ENCODE measurements around the gene VSIR.

Gene VSIR

GRCh38 chr10:71713135-71714030 lies 59.9 kb downstream of the VSIR start:
- DNase-seq (ENCODE audit: low read depth in 2 of 2) = no peak

DNA sequence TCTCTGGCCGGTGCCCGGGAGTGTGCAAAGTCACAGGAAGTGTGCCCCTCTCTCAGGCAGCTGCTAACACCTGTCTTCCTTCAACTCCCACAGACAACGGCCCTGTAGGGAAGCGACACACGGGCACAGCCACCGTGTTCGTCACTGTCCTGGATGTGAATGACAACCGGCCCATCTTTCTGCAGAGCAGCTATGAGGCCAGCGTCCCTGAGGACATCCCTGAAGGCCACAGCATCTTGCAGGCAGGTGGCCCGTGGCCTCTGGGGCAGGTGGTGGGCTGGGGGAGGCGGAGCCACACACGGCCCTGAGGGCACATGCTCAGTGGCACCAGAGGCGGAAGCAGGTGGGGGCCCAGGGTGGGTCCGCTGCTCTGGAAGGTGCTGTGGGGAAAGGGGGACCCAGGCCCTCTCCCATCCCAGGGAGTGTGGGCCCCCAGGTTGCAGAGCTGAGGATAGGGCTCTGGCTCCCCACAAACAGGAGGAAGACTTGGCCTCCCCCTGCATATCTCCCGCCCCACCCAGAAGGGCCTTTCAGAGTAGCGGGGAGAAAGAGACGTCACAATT lies 60.7 kb downstream of the VSIR start:
- no peak for DNase-seq (ENCODE audit: low read depth in 2 of 2)

- DNase-seq (ENCODE audit: low read depth in 2 of 2) = no peak
Measured at GRCh38 chr10:71712170-71712569, 61.1 kb downstream of the VSIR start.

DNA sequence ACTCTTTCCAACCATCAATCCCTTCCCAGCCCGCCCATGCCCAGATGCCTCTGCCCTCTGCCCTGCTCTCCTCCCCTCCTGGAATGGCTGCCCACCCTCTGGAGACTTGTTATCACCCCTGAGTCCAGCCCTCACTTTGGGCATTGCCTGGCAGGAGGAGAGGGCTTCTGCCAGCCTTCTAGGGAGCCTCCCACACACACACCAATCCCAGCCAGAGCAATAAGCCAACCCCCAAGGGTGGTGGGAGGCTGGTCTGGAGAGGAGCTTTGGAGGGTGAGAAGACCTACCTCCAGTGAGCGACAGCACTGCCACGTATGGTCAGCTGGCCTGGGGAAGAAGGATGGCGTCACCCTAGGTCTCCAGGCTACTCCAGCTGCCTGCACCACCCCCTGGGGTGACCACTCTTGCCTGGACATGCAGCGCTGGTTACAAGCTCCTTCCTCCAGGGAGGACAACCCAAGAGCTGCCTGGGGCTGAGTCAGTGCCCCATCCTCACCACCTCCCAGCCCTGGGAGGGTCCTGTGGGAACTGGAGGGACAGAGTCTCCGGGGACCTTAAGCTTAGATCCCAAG lies 62.2 kb downstream of the VSIR start:
- DNase-seq (ENCODE audit: low read depth in 2 of 2) = no peak

DNA sequence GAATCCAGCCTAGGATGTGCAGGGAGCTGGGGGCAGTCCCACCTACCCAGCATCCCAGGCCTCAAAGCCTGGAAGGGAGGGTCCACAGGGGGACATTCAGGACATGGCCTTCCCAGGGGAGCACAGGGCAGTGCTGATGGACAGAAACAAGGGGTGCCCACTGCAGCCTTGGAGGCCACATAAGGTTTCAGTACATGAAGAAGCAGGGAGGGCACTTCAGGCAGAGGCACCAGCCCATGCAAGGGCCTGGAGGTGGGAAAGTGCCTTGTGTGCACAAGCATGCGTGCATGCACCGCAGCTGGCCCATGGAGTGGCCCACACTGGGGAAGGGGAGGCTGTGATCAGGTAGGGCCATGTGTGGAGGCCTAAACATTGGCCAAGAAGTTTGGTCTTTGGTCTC lies 62.8 kb downstream of the VSIR start:
- no peak for DNase-seq (ENCODE audit: low read depth in 2 of 2)

DNA sequence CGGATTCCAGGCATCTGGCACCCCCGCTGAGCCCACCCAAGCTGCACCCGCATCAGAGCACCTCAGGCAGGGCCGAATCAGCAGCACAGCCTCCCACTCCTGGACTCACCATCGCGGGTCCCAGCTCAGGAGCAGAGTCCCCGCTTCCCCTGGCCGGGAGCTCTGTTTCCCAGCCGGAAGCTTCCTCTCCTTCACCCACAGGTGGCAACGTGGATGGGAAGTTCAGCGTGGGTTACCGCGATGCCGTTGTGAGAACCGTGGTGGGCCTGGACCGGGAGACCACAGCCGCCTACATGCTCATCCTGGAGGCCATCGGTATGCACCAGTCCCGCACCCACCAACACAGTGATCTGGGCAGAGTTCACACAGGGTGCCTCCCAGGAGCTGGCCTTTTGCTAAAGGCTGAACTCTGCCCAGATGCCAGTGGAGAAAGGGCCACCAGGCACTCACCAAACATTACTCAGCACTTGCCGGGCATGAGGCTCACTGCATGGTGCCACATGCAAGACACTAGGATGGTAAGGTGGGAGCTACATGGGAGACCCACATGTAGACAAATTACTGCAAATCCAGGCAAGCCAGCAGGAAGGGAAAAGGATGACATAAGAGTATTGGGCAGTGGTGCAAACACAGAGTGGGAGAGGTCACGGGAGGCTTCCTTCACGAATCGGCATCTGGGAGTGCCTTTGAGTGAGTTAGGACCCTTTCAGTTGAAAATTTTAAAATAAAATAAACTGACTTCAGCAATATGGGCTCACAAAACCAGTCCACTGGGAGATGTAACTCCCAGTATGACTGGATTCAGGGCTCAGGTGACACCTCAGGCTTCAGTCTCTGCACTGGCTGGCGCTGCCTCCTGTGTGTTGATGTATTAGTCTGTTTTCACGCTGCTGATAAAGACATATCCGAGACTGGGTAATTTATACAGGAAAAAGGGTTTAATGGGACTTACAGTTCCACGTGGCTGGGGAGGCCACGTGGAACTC lies 64.1 kb downstream of the VSIR start:
- DNase-seq (ENCODE audit: low read depth in 2 of 2) = no peak

- peak in 1 of 2 experiments; percentile 59 for DNase-seq (ENCODE audit: low read depth in 2 of 2)
Measured at GRCh38 chr10:71708301-71708703, 65.0 kb downstream of the VSIR start.

DNA sequence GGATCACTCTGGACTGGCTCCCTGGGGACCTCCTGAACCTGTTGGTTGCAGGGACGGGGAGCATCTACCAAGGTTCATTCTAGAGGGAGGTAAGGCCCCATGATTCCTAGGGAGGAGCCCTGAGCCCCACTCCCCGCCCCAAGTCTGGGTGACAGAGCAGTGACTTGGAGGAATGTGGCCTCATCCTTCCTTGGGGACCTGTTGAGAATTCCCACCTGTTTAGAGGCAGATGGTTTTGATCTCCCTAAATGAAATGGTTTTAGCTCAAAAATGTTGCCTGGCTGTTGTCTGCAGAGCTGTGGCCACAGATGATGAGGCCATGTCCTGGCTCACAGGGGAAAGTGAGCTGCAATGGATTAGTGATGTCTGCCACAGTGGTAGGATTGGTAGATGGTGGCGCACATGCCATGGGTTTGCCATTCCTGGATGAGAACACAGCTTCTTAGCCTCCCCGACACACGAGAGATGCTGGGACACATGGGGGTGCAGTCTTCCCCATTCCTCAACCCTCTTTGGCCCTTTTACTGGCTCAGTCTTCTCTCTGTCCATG lies 66.0 kb downstream of the VSIR start:
- no peak for DNase-seq (ENCODE audit: low read depth in 2 of 2)

GRCh38 chr10:71706216-71707121 lies 66.9 kb downstream of the VSIR start:
- no peak for DNase-seq (ENCODE audit: low read depth in 2 of 2)

DNA sequence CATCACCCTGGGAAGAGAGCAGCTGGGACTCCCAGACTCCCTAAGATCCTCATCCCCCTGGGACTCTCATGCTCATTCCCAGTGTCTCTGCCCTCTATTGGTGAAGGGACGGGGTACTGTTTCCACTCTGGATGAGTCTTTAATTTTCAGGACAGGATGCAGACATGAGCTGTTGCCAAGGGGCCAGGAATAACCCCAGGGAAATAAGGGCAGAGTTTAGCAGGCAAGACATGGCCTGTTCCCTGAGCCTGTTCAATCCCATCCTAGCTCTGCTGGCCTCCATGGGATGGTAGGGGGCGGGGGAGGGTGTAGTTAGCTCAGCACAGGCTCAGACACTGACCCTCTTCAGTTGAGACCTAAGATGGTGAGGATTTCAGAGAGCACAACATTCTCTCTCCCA lies 67.7 kb downstream of the VSIR start:
- DNase-seq (ENCODE audit: low read depth in 2 of 2) = no peak

DNA sequence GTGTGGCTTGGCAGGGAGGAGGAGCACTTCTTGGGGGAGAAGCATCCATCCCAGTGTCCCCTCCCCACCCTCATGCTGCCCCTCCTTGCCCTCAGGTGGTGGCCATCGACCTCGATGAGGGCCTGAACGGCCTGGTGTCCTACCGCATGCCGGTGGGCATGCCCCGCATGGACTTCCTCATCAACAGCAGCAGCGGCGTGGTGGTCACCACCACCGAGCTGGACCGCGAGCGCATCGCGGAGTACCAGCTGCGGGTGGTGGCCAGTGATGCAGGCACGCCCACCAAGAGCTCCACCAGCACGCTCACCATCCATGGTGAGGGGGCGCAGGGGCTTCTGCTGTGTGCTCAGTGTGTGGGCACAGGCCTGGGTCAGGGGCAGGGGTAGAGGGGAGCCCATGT lies 68.5 kb downstream of the VSIR start:
- DNase-seq (ENCODE audit: low read depth in 2 of 2) = no peak

- DNase-seq (ENCODE audit: low read depth in 2 of 2) = no peak
Measured at GRCh38 chr10:71703577-71703976, 69.7 kb downstream of the VSIR start.

GRCh38 chr10:71701496-71702132 lies 71.7 kb downstream of the VSIR start:
- no peak for DNase-seq (ENCODE audit: low read depth in 2 of 2)

DNA sequence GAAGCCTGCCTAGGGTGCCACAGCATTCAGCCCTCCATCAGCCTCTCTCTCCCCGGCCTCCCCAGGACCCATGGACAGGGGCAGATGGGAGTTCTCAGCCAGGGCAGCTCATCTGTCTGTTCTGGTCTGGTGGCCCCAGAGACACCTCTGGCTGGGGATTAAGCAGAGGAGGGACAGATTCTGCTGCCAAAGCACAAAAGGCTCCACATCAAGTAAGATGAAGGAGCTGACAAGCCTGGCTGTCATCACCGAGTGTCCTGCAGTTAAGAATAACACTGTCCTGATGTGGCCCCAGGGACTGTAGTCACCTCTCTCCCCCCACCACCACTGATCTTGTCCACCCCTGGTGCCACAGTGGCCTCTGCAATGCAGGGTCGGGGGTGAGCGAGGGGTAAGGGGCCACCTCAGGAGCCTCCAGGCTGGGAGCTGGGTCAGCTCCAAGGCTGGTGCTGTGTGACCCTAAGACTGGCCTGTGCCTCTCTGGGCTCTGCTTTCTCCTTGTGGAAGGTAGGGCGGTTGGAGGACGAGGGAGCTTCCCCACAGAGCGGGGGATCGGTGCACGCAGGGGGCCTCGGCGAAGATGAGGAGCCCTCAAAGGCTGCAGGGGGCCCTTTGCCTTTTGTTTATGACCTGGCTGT lies 72.5 kb downstream of the VSIR start:
- DNase-seq (ENCODE audit: low read depth in 2 of 2) = no peak

DNA sequence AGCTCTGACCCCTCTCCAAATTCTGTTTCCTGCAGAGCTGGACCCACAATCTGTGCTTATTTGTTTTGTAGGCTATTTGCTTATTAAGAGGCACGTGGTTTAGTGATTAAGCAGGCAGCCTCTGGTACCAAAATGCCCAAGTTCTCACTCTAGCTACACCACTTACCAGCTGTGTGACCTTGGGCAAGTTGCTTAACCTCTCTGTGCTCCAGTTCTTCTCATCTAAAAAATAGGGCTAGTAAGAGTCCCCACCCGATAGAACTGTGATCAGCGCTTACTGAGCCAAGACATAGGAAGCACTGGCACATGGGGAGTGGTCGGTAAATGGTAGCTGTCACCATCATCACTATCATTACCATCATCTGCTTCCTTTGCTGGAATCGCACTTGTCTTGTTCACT lies 74.6 kb downstream of the VSIR start:
- DNase-seq (ENCODE audit: low read depth in 2 of 2) = no peak

DNA sequence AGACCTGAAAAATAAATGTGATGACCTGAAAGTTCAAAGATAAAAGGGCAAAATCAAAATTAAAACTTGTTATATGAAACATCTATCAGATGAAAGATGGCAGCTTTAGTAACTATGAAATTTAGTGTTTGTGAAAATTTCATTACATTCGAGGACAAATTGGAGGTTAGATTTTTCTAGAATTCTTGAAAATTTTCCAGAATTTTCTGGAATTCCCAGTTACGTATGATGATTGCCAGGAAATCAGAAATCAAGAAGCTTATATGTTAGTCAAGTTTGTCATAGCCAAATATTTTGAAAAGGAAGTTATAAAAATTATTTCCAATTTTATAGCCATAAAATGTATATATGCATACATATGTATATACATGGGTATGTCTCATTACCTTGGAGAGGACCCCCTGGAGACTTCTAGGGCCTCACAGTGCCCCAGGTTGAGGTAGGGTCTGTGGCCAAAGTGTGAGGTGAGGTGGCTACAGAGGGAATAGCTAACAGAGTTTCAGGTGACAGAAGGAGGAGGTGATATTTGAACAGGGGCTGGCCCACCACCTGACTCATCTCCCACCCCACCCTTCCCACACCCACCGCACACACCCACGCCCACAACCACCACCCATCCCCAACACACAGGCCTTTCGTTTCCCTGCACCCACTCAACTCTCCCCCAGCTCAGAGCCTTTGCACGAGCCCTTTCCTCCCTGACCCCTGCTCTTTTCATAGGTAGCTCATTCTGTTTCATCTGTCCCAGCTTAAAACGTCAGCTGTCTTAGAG lies 75.2 kb downstream of the VSIR start:
- DNase-seq (ENCODE audit: low read depth in 2 of 2) = peak in 1 of 2 experiments; percentile 43

All from stimulated activated CD4-positive, alpha-beta T cell treated with anti-CD3 and anti-CD28 coated beads, Interleukin-12 subunit alpha, Interleukin-12 subunit beta, amount 100 ng/mL, for 24 hours (primary cell).